GM21423 (cell line): ENCODE results near the gene PXMP4.

Experiments
- ATAC-seq: cut with Tn5 transposase; IDR thresholded peaks from one replicate; pipeline ENCODE4 v1.9.1; 2021; ENCODE audit warnings: mild to moderate bottlenecking, moderate library complexity; ENCODE audit not compliant: unreplicated experiment

The PXMP4 gene

DNA sequence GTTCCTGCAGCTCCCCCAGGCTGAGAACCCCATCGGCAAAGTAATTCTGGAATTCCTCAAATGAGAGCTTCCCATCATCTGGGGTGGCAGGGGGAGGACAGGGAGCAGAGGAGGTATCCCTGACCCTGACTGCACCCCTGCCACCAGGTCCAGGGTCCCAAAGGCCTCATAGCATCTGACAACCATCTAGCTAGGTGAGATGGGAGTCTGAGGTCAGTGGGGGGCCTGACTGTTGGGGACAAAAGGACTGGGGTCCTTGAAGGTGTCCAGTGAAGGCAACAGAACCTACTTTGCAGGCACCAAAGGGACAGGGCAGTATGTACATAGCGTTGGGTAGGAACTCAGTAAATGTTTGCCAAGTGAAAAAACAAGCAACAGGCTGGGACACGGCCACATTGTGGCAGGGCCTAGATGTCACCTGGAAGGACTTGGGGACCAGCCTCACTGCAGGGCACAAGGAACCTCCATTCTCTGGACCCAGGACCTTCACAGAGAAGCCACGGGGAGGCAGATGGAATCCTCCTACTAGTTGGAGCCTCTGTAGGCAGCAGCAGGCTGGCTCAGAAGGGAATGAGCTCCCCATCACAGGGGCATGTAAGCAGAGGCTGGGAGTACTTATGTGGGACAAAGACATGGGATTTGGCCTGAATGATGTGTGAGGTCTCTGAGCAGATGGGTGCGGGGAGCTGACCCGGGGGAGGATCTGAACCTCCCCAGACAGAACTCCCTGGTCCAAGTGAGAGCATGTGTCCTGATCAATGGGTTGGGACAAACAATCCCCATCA, 49.2 kb downstream of the PXMP4 start:
- no peak for ATAC-seq

DNA sequence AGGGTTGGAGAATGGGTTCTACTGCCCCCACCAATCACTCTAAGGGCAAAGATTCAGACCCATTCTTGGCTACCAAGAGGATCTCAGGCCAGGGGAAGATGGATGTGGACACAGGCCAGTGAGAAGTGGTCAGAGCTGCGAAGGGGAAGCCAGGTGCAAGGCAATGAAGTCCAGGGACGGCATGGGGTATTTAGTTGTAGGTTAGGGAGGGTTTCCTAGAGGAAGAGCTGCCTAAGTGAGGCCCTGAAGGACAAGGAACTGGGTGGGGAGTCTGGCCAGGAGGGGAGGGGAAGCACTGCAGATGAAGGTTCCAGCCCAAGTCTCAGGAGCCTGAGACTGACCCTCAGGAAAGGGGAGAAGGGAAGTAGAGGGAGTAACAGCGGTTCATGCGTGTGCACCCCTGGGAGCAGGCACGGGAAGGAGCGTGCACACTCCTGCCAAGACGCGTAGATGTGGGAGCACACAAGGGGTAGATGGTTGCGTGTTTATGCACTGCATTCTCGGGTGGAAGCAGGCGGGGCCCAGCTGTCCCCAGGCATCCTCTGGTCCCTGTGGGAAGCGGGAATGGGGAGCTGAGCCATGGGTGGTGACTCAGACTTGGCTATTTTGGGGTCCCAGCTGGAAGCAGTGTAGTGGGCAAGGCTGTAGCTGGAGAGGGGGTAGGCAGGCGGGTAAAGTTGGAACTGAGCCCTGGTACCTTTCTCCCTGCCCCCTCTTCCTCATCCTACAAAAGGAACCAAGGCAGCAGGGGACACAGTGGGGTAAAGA, 50.1 kb downstream of the PXMP4 start:
- no peak for ATAC-seq

DNA sequence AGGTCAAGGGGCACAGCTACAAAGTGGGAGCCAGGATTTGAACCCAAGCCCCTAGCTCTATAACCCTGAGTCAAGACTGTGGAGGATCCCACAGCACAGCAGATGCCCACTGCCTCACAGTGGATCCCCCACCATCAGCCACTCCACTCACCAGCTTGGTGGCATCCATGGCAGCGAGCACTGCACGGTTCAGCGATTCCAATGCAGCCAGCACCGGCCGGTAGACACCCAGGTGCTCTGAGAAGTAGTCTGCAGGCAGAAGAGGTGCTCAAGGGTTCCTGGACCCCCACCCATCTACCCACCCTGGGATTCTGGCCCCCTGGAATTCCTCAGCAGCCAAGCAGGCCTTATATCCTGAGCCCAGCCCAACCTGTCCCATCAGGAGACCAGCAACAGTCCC, 50.9 kb downstream of the PXMP4 start:
- no peak for ATAC-seq

GRCh38 chr20:33668466-33669155, 51.5 kb downstream of the PXMP4 start:
- ATAC-seq, result no peak

GRCh38 chr20:33667676-33668465, 52.2 kb downstream of the PXMP4 start:
- ATAC-seq, result no peak

DNA sequence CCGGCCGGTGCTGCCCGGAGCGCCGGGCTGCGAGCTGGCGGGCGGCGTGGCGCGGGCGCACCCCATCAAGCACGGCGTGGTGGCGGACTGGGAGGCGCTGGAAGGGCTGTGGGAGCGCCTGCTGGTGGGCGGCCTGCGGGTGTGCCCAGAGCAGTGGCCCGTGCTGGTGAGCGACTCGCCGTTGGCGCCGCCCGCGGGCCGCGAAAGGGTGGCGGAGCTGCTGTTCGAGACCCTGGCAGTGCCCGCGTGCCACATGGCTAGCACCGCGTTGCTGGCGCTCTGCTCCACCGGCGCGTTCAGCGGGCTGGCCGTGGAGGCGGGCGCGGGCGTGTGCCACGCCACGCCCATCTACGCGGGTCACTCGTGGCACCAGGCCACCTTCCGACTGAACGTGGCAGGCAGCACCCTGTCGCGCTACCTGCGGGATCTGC, 52.9 kb downstream of the PXMP4 start:
- ATAC-seq, result peak; percentile 5

DNA sequence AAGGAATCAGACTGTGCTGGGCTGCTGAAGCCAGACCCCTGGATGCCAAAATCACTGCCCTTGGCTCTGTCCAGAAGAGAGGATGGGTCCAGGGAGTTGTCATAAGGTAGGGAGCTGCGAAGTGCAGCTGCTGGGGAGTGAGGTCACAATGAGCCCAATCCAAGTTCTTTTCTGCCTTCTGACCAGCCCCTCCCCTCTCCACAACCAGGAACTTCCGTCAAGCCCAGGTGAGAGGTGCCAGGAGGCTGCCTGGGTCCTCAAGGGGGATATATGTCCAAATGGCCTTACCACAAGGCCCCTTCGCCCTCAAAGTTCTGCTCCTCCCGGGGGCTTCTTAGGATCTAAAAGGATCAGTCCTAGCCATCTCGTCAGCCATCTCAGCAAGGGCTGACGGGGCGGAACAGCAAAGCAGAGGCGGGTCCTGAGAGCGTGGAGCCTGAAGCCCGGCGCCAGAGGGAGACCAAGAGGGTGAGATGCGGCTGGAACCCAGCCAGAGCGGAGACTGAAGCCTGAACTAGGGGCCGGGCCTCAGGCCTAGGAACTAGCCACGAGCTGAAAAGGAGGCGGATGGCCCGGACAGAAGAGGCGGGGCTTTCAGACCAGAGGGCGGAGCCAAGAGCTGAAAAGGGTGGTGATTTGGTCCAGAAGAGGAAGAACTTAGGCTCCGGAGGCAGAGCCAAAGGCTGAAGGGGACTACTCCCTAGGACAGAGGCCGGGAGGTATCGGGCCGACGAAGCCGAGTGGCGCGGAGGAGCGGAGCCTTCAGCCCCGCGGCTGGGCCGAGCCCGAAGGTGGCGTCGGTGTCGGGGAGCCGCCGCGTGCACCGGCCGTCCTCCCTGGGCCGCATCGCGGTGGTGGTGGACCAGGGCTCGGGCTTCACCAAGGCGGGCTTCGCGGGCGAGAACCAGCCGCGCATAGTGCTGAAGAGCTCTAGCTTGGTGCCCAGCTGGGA, 53.5 kb downstream of the PXMP4 start, which contains the start of gene ACTL10:
ACTL10 (plus strand) TSS at position 651 of the 952 bp plus-strand sequence. CDS start 555 bp downstream, outside the sequence.
- peak; percentile 63 for ATAC-seq

- ATAC-seq, result no peak
Observed at GRCh38 chr20:33664762-33665144, 55.4 kb downstream of the PXMP4 start.

- ATAC-seq, result no peak
Observed at GRCh38 chr20:33664085-33664761, 55.9 kb downstream of the PXMP4 start.

GRCh38 chr20:33663161-33664084, 56.7 kb downstream of the PXMP4 start:
- peak; percentile 50 for ATAC-seq

DNA sequence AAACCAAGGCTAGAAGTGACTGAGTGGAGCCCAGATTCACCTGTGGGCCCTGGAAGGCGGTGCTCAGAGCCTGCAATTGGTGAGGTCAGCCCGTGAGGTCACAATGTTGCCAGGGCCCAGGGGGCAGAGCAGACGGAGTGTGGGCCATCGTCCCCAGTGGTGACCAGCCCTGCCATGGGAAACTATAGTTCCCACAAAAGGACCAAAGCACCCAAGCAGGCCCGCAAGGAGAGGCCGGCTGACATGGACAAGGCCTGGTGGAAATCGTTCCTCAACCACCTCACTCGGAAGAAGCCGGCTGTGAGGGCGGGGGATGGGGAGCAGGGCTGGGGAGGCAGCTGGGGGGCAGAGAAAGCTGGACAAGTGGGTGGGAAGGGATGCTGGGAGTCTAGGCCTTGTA, 57.9 kb downstream of the PXMP4 start, which contains the start of gene C20orf144:
C20orf144 (plus strand) TSS at position 156 of the 400 bp plus-strand sequence; CDS start at position 175, 19 bp downstream.
- no peak for ATAC-seq

- no peak for ATAC-seq
Observed at GRCh38 chr20:33660685-33661058, 59.4 kb downstream of the PXMP4 start.

DNA sequence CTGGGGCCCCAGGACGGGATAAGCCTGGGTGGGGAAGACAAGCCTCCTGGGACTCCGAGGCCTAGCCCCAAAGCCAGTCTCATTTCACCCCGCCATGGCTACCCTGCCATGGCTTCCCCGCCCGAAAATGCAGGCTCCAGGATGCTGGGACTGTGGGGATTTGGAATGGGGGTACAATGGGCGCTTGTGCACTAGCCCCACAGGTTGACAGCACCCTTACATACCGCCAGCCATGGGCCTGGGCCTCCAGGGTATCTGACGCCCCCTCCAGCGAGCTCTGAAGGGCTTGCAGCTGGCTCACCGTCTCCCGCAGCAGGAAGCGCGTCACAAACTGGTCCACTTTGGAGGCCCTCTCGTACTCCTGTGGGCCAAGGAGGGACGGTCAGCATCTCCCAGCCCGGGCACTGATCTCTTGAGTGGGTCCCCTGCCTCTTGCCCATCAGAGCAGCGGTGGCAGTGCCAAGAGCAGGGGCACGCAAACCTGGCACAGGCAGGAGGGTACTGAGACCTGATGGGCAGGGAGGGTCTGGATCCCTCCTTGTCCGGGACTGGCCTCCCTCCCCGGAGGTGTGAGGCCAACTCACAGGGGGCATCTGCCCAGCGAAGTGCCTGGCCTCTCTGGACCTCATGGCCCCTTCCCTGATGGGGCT, 60.0 kb downstream of the PXMP4 start:
- no peak for ATAC-seq

DNA sequence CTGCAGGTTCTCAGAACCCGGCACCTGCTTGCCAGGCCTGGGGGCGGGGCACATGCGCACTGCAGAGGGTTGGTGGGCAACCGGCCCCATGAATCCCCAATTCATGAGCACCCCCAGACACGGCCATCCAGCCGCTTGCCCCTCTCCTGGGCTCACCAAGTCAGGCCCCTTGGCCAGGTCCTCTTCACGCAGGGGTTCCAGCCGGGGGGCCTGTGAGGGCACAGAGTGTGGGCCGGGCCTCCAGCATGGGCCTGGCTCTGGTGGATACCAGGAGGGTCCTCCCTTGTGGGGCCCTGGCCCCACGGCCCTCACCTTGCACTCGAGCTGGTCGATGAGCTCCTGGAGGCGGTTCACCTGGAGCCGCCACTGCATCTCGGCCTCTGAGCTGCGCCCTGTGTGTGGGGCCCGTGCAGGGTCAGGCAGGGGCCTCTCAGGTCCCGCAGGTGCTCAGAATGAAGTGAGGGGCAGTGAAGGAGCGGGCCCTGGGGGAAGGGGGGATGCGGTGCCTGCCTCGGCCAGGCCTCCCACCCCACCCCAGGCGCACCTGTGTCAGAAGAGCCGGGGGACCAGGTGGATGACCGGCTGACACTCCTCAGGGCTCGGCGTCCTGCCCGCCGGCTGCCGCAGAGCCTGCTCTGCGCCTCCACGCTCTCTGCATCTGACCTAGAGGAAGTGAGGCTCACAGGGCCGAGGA, 60.6 kb downstream of the PXMP4 start:
- ATAC-seq, result no peak

DNA sequence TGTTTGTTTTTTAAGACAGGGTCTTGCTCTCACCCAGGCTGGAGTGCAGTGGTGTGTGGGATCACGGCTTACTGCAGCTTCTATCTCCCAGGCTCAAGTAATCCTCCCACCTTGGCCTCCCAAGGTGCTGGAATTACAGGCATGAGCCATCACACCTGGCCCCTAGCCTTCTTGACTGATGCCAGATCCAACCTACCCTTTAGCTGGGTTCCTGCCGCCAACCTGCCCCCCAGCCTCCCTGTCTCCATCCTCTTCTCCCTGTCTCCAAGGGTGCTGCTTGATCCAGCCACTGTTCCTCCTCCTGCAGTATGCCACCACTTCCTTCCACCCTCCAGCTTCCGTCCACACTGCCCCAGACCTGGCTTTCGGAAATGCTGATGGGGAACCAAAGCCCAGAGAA, 61.2 kb downstream of the PXMP4 start:
- no peak for ATAC-seq

GRCh38 chr20:33658510-33658909, 61.6 kb downstream of the PXMP4 start:
- ATAC-seq, result no peak

- no peak for ATAC-seq
Observed at GRCh38 chr20:33657704-33658095, 62.4 kb downstream of the PXMP4 start.
